NCI-H345 treated with DMSO at 0.1 percent for 48 hours (cell line): ENCODE results near the gene SLC26A2.
A peak's percentile ranks its signal among the peaks of the same experiment; 100 is the strongest.

Experiments used
- DNase-seq: peaks from one replicate; lab custom pipeline; 2025; ENCODE audit not compliant: unreplicated experiment; lab: John Stamatoyannopoulos, UW

SLC26A2 gene

GRCh38 chr5:149960272-149961185 lies at the start of gene SLC26A2:
TSS of gene SLC26A2 (plus strand) at chr5:149960758. CDS start at chr5:149977653, 16,895 bp downstream.
- peak; percentile 96 for DNase-seq

- DNase-seq: no peak
Measured at GRCh38 chr5:149911031-149911430, 49.5 kb upstream of the SLC26A2 start.

- no peak for DNase-seq
Measured at GRCh38 chr5:149912226-149912871, 48.2 kb upstream of the SLC26A2 start.

GRCh38 chr5:149913436-149914419 lies 46.8 kb upstream of the SLC26A2 start:
- no peak for DNase-seq

- no peak for DNase-seq
Measured at GRCh38 chr5:149915392-149916260, 44.9 kb upstream of the SLC26A2 start.

- no peak for DNase-seq
Measured at GRCh38 chr5:149916334-149917072, 44.1 kb upstream of the SLC26A2 start.

- DNase-seq: no peak
Measured at GRCh38 chr5:149917073-149917676, 43.4 kb upstream of the SLC26A2 start.

- no peak for DNase-seq
Measured at GRCh38 chr5:149921597-149921996, 39.0 kb upstream of the SLC26A2 start.

- no peak for DNase-seq
Measured at GRCh38 chr5:149922950-149923349, 37.6 kb upstream of the SLC26A2 start.

GRCh38 chr5:149924486-149924885 lies 36.1 kb upstream of the SLC26A2 start:
- DNase-seq: no peak

GRCh38 chr5:149930043-149930748 lies 30.4 kb upstream of the SLC26A2 start:
- DNase-seq: no peak

- DNase-seq: no peak
Measured at GRCh38 chr5:149930749-149931574, 29.6 kb upstream of the SLC26A2 start.

- DNase-seq: no peak
Measured at GRCh38 chr5:149931992-149932436, 28.5 kb upstream of the SLC26A2 start.

GRCh38 chr5:149932445-149933350 lies 27.9 kb upstream of the SLC26A2 start:
- DNase-seq: no peak

GRCh38 chr5:149935431-149935901 lies 25.1 kb upstream of the SLC26A2 start:
- DNase-seq: no peak

- DNase-seq: no peak
Measured at GRCh38 chr5:149936044-149936699, 24.4 kb upstream of the SLC26A2 start.
